Erythroblast (primary cell): ENCODE data around the gene CAMK1D.

Experiments
- GATA1 ChIP-seq: IDR thresholded peaks from 2 replicates; pipeline ENCODE4 v1.6.1; 2011; ENCODE audit warnings: low read depth, mild to moderate bottlenecking, control low read depth, low read length, moderate library complexity
- POLR2A ChIP-seq: IDR thresholded peaks from 2 replicates; pipeline ENCODE4 v1.6.1; 2011; ENCODE audit warnings: mild to moderate bottlenecking, low read length

GRCh38 chr10:12540341-12540781 is 191.0 kb downstream of the CAMK1D start:
- TF ChIP-seq POLR2A (no peak), GATA1 (no peak)
